ENCODE results near the gene PNKD. TPM values are rescaled to one million over a fixed set of nuclear protein-coding genes. Genes with fewer than 3 reads are reported as not detected.

The PNKD gene
- total and polyA plus RNA-seq, 8 donors, result 35.1 to 121 (median 111) TPM

- 87 to 97% (median 92%) methylated on average over 4 of the region's 4 CpGs for WGBS, 5 donors
- DNase-seq, result no peak
- intact Hi-C loops (cut with DNase I; ENCODE audit: low total_unique reads), result no loop called here
Observed at GRCh38 chr2:218360453-218360852, 90.1 kb downstream of the PNKD start.

DNA sequence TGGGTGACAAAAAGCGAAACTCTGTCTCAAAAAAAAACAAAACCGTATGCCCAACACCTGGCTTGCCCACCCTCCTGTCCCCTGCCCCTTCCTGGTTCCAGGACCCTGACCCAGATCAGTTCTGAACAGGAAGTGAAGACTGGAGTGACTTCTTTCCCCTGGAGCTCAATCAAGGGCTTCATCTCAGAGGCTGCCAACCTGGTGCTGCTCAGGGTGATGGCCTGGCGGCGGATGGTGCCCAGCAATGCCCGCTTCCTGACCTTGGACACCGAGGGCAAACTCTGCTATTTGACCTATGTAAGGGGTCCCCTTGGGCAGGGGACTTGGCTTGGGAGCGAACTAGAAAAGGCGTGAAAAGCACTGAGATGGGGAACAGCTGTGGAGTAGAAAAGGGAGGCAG is 92.3 kb downstream of the PNKD start:
- Histone ChIP-seq H3K27me3 (no peaks in the 10 kb centered on the region), H3K36me3 (no peaks in the 10 kb centered on the region), H3K9me3 (peaks cover 0 to 6% (median 0%) of the 10 kb centered on the region in 4 donors), H3K4me1 (peaks cover 0 to 10% (median 8%) of the 10 kb centered on the region in 4 donors), H3K4me3 (no peak overlapping the region), H3K27ac (no peak overlapping the region)
- TF ChIP-seq EP300 (IDR thresholded peaks at IDR 0.05), result no peak
- no peak for DNase-seq
- 86 to 92% (median 92%) methylated on average over 8 of the region's 8 CpGs for WGBS, 5 donors
- intact Hi-C loops (cut with DNase I; ENCODE audit: low total_unique reads), result no loop called here

More at GRCh38 chr2:218360453-218360852, 90.1 kb downstream of the PNKD start:
- Histone ChIP-seq H3K36me3 (no peaks in the 10 kb centered on the region), H3K27me3 (no peaks in the 10 kb centered on the region), H3K9me3 (no peaks in the 10 kb centered on the region), H3K4me3 (no peak overlapping the region), H3K4me1 (peaks cover 0 to 25% (median 11%) of the 10 kb centered on the region in 4 donors), H3K27ac (peak overlapping the region in 1 of 5 donors; percentile 31)
- no peak for TF ChIP-seq EP300 (IDR thresholded peaks at IDR 0.05)
- TF ChIP-seq POLR2A (IDR thresholded peaks at IDR 0.05), result no peak
- TF ChIP-seq, protein P1, sequence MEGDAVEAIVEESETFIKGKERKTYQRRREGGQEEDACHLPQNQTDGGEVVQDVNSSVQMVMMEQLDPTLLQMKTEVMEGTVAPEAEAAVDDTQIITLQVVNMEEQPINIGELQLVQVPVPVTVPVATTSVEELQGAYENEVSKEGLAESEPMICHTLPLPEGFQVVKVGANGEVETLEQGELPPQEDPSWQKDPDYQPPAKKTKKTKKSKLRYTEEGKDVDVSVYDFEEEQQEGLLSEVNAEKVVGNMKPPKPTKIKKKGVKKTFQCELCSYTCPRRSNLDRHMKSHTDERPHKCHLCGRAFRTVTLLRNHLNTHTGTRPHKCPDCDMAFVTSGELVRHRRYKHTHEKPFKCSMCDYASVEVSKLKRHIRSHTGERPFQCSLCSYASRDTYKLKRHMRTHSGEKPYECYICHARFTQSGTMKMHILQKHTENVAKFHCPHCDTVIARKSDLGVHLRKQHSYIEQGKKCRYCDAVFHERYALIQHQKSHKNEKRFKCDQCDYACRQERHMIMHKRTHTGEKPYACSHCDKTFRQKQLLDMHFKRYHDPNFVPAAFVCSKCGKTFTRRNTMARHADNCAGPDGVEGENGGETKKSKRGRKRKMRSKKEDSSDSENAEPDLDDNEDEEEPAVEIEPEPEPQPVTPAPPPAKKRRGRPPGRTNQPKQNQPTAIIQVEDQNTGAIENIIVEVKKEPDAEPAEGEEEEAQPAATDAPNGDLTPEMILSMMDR (IDR thresholded peaks at IDR 0.05), result no peak
- TF ChIP-seq POLR2AphosphoS5 (IDR thresholded peaks at IDR 0.05), result no peak

DNA sequence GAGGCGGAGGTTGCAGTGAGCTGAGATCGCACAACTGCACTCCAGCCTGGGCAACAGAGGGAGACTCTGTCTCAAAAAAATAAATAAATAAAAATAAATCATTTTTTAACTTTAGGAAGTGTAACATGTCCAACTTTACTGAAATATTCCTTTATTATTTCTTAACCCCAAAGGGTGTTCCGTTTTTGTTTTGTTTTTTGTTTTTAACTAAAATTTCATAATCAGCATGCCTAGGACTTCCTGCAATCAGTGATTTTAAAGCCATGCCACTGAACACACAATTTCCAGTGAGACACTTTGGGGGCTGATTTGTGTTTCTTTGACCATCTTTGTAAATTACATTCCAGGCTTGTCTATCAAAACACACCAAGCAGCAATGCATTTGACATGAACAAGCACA is 93.4 kb downstream of the PNKD start:
- 84 to 89% (median 89%) methylated on average over 3 of the region's 3 CpGs for WGBS, 5 donors
- H3K9me3 ChIP-seq, result peaks cover 0 to 6% (median 0%) of the 10 kb centered on the region in 4 donors
- H3K27ac ChIP-seq, result peak overlapping the region in 1 of 5 donors; percentile 30
- TF ChIP-seq, protein P1 (IDR thresholded peaks at IDR 0.05), result no peak
- TF ChIP-seq POLR2AphosphoS5 (IDR thresholded peaks at IDR 0.05) (no peak), EP300 (IDR thresholded peaks at IDR 0.05) (no peak), POLR2A (IDR thresholded peaks at IDR 0.05) (no peak)
- DNase-seq, result no peak
- intact Hi-C loops (cut with DNase I; ENCODE audit: low total_unique reads), result no loop called here
- peaks cover 9 to 20% (median 19%) of the 10 kb centered on the region in 4 donors for H3K4me1 ChIP-seq
- H3K36me3 ChIP-seq, result no peaks in the 10 kb centered on the region
- H3K27me3 ChIP-seq, result no peaks in the 10 kb centered on the region
- H3K4me3 ChIP-seq, result no peak overlapping the region

GRCh38 chr2:218364196-218364595 is 93.9 kb downstream of the PNKD start:
- peaks cover 0 to 6% (median 0%) of the 10 kb centered on the region in 4 donors for H3K9me3 ChIP-seq
- intact Hi-C loops (cut with DNase I; ENCODE audit: low total_unique reads), result no loop called here
- H3K27me3 ChIP-seq, result no peaks in the 10 kb centered on the region
- TF ChIP-seq, protein P1 (IDR thresholded peaks at IDR 0.05), result no peak
- no peak for TF ChIP-seq POLR2A (IDR thresholded peaks at IDR 0.05)
- no peak for TF ChIP-seq EP300 (IDR thresholded peaks at IDR 0.05)
- no peak for TF ChIP-seq POLR2AphosphoS5 (IDR thresholded peaks at IDR 0.05)
- DNase-seq, result no peak
- peaks cover 9 to 23% (median 23%) of the 10 kb centered on the region in 4 donors for H3K4me1 ChIP-seq
- no peaks in the 10 kb centered on the region for H3K36me3 ChIP-seq
- peak overlapping the region in 1 of 5 donors; percentile 30 for H3K27ac ChIP-seq
- H3K4me3 ChIP-seq, result no peak overlapping the region
- WGBS, 5 donors, result 71 to 93% (median 78%) methylated on average over 5 to 6 of the region's 6 CpGs

All from stomach (tissue), 9 donors.